Measurements from ENCODE around the gene PAGE2. TPM values are rescaled to one million over a fixed set of nuclear protein-coding genes. Genes with fewer than 3 reads are reported as not detected.
"Not testable (repeated sequence)": the region's sequence is repeated elsewhere in the genome, so short reads cannot be mapped to it uniquely, and the experiment has no call there.

The PAGE2 gene, protein sequence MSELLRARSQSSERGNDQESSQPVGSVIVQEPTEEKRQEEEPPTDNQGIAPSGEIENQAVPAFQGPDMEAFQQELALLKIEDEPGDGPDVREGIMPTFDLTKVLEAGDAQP
- total RNA-seq: not detected in 3 replicates

DNA sequence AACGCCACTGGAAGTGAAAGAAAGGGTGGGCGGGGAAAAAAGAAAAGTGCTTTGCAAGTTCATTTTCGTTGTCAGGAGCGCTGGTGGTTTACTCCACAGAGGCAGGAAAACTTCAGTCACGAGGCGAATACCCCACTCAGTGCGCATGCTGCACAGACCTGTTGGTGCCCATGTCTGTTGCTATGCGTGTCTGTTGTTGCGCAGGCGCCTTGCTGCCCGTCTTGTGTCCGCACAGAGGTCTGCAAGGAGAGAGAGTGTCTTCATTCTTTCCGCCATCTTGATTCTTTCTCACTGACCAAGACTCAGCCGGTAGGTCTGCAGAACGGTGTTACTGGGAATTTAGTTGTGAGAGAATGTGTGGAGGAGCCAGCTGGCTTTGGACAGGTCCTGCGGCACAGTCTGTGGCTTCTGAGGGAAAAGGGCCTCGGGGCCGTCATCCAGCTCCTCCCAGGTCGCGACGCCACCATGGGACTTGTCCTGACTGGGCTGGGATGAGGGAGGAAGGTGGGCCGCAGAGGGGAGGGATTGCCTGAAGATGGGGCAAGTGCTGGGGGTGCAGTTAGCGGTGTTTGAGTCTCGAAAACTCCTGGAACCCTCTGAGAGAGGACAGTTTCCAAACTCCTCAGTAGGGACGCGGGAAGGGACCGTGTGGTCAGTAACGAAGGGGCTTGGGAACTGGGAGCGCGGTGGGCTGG lies at the start of gene PAGE2:
PAGE2 (plus strand) TSS at position 224 of the 695 bp plus-strand sequence. CDS start 1,003 bp downstream, outside the sequence.
- Mint-ChIP-seq H3K4me1 (no peaks in the 10 kb centered on the region), H3K27me3 (ENCODE audit: low read depth) (no peaks in the 10 kb centered on the region), H3K36me3 (no peaks in the 10 kb centered on the region), H3K27ac (no peak within 1 kb of the TSS), H3K9me3 (peaks cover 28% of the 10 kb centered on the region), H3K4me3 (no peak within 1 kb of the TSS)
- TF ChIP-seq, protein P1, sequence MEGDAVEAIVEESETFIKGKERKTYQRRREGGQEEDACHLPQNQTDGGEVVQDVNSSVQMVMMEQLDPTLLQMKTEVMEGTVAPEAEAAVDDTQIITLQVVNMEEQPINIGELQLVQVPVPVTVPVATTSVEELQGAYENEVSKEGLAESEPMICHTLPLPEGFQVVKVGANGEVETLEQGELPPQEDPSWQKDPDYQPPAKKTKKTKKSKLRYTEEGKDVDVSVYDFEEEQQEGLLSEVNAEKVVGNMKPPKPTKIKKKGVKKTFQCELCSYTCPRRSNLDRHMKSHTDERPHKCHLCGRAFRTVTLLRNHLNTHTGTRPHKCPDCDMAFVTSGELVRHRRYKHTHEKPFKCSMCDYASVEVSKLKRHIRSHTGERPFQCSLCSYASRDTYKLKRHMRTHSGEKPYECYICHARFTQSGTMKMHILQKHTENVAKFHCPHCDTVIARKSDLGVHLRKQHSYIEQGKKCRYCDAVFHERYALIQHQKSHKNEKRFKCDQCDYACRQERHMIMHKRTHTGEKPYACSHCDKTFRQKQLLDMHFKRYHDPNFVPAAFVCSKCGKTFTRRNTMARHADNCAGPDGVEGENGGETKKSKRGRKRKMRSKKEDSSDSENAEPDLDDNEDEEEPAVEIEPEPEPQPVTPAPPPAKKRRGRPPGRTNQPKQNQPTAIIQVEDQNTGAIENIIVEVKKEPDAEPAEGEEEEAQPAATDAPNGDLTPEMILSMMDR (IDR thresholded peaks at IDR 0.05; ENCODE audit: unreplicated experiment): no peak
- no peak for DNase-seq (ENCODE audit: low spot score in 2 of 2, unreplicated experiment in 2 of 2)

DNA sequence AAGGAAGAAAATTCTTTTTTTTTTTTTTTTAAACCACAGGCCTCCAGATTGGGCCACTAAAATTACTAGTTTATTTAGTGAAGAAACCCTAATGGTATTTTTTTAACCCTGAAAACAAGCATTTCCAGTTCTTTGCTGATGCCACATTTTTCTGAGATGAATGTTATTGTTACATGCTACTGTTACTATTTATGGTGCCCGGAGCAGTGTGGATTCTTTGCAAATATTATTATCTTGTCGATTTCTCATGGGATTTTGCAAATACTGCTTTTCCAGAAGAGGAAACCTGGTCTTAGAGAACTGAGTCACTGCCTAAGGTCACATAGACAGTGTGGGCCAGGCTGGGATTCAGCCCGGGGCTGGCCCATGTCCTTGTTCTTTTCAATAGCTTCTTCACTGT lies 49.3 kb upstream of the PAGE2 start:
- no peak for DNase-seq (ENCODE audit: low spot score in 2 of 2, unreplicated experiment in 2 of 2)
- Mint-ChIP-seq H3K27me3 (ENCODE audit: low read depth) (no peaks in the 10 kb centered on the region), H3K4me1 (no peaks in the 10 kb centered on the region), H3K4me3 (no peak overlapping the region), H3K36me3 (no peaks in the 10 kb centered on the region), H3K27ac (no peak overlapping the region), H3K9me3 (peaks cover 24% of the 10 kb centered on the region)
- TF ChIP-seq, protein P1 (IDR thresholded peaks at IDR 0.05; ENCODE audit: unreplicated experiment): no peak

DNA sequence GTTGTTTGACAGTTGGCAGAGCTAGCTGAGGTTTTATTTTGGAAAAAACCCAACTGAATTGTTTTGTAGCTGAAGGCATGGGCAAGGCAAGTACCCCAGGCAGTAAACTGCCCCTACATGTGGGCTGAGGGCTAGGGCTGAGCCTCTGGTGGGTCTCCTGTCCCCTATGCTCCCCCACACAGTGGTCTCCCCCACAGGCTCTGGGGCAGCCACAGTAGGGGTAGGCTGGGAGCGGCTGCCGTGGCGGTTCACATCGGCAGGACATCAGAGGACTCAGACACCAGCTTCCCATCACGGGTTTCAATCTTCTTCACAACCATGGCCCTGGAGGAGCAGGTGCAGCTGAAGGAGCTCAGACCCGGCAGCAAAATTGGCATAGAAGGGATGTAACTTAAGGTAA lies 47.3 kb upstream of the PAGE2 start:
- DNase-seq (ENCODE audit: low spot score in 2 of 2, unreplicated experiment in 2 of 2): no peak
- no peaks in the 10 kb centered on the region for H3K36me3 Mint-ChIP-seq
- TF ChIP-seq, protein P1 (IDR thresholded peaks at IDR 0.05; ENCODE audit: unreplicated experiment): no peak

DNA sequence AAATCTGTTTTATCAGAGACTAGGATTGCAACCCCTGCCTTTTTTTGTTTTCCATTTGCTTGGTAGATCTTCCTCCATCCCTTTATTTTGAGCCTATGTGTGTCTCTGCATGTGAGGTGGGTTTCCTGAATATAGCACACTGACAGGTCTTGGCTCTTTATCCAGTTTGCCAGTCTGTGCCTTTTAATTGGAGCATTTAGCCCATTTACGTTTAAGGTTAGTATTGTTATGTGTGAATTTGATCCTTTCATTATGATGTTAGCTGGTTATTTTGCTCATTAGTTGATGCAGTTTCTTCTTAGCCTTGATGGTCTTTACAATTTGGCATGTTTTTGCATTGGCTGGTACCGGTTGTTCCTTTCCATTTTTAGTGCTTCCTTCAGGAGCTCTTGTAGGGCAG lies 38.2 kb upstream of the PAGE2 start:
- DNase-seq (ENCODE audit: low spot score in 2 of 2, unreplicated experiment in 2 of 2); H3K4me1 Mint-ChIP-seq; H3K36me3 Mint-ChIP-seq; H3K27me3 Mint-ChIP-seq (ENCODE audit: low read depth); H3K27ac Mint-ChIP-seq; H3K4me3 Mint-ChIP-seq: not testable (repeated sequence)
- H3K9me3 Mint-ChIP-seq: peaks cover 41% of the 10 kb centered on the region

More for the DNA sequence above, 47.3 kb upstream of the PAGE2 start:
- no peak overlapping the region for H3K27ac Mint-ChIP-seq
- no peaks in the 10 kb centered on the region for H3K27me3 Mint-ChIP-seq (ENCODE audit: low read depth)
- H3K4me1 Mint-ChIP-seq: no peaks in the 10 kb centered on the region
- H3K4me3 Mint-ChIP-seq: no peak overlapping the region
- peaks cover 24% of the 10 kb centered on the region for H3K9me3 Mint-ChIP-seq

DNA sequence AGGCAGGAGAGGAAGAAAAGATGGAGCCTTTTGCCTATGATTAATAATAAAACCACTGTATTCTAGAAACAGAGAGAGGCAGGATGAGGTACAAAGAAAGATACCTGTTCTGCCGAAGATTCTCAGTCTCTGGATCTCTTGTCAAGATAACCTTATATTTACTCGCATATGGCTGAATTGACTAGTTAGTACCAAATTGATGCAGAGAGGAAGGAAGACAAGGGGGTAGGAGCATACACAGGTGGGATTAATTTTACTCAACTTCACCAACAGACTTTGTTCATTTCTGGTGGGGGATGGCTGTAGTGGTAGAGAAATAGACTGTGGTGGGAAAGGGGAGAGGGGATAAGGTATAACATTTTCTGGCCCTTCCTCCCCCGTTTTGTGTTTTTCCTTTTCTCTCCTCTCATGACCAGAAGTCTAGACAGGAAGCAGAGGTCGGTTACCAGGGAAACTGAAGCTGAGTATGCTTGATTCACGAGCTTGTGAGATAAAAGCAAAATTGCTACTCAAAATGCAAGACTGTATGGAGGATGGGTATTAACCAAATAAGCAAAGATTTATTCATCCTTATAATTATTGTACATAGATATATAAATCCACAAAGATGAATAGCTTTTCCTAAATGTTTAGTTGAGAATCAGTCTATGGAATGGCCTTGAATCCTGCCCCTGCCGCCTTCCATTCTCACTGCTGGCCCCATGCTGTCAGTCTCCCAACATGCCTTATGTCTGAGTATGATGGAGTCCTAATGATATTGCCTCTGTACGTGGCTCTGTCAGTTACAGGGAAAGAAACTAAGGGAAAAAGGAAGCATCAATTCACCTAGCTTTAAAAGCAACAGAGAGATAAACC lies 31.8 kb upstream of the PAGE2 start:
- H3K27ac Mint-ChIP-seq: peak overlapping the region; percentile 63
- peaks cover 4% of the 10 kb centered on the region for H3K27me3 Mint-ChIP-seq (ENCODE audit: low read depth)
- H3K4me1 Mint-ChIP-seq: peaks cover 8% of the 10 kb centered on the region
- no peaks in the 10 kb centered on the region for H3K36me3 Mint-ChIP-seq
- peak overlapping the region; percentile 40 for H3K4me3 Mint-ChIP-seq
- no peak for DNase-seq (ENCODE audit: low spot score in 2 of 2, unreplicated experiment in 2 of 2)
- TF ChIP-seq, protein P1 (IDR thresholded peaks at IDR 0.05; ENCODE audit: unreplicated experiment): no peak
- peaks cover 25% of the 10 kb centered on the region for H3K9me3 Mint-ChIP-seq
